Caco-2 (cell line): ENCODE results near the gene LAMB3. TPM values are rescaled to one million over a fixed set of nuclear protein-coding genes. Genes with fewer than 3 reads are reported as not detected.
"Not testable (repeated sequence)": the region's sequence is repeated elsewhere in the genome, so short reads cannot be mapped to it uniquely, and the experiment has no call there.

ENCODE experiments used
- Bru-seq: library from RNA; stranded (reverse); fragments of 400-500 nt; gene quantifications from one replicate; lab custom pipeline; 2021; lab: Mats Ljungman, UMichigan
- BruChase-seq, 2 experiments: library from RNA; stranded (reverse); fragments of 400-500 nt; gene quantifications; one replicate each; lab custom pipeline; 2021; lab: Mats Ljungman, UMichigan
- BruUV-seq: library from RNA; stranded (reverse); fragments of 400-500 nt; replicated peaks from 2 replicates; lab custom pipeline; 2021; lab: Mats Ljungman, UMichigan
- CTCF ChIA-PET: fragments of 300-600 bp; sonication (Branson Sonifier 250); formaldehyde crosslinking; loops from one replicate; lab custom pipeline; 2022; ENCODE audit warnings: antibody characterized with exemption; lab: Charles Lee
- POLR2A ChIA-PET: fragments of 300-600 bp; sonication (Branson Sonifier 250); formaldehyde crosslinking; loops from one replicate; lab custom pipeline; 2022; ENCODE audit warnings: antibody characterized with exemption; lab: Charles Lee
- DNase-seq, 2 experiments: peaks; one replicate each; pipeline versions ENCODE4 v3.0.0 to v3.0.0-alpha.2; 2020 to 2022
- H3K27me3 ChIP-seq: replicated peaks from 2 replicates; pipeline ENCODE4 v1.6.0; 2011; ENCODE audit warnings: low read length; ENCODE audit not compliant: control insufficient read depth, insufficient read depth
- H3K36me3 ChIP-seq: 2 replicates; pipeline ENCODE4 v1.5.1; 2011; ENCODE audit warnings: low read length; ENCODE audit not compliant: control insufficient read depth, insufficient read depth
- H3K4me1 ChIP-seq: fragments of 250-450 bp; sonication (Bioruptor Pico); 2 replicates; pipeline ENCODE4 v1.5.1; 2020; ENCODE audit warnings: mild to moderate bottlenecking
- H3K4me3 ChIP-seq: 2 replicates; pipeline ENCODE4 v1.5.1; 2011; ENCODE audit warnings: low read depth, mild to moderate bottlenecking, control low read depth, low read length
- H3K9me3 ChIP-seq: fragments of 250-450 bp; sonication (Bioruptor Pico); 2 replicates; pipeline ENCODE4 v1.5.1; 2020; ENCODE audit warnings: mild to moderate bottlenecking, moderate library complexity
- H3K27ac Mint-ChIP-seq: one replicate; pipeline ENCODE4 v1.8.0; 2022; ENCODE audit warnings: mixed read lengths; ENCODE audit not compliant: unreplicated experiment
- H3K27me3 Mint-ChIP-seq: one replicate; pipeline ENCODE4 v1.8.0; 2022; ENCODE audit warnings: mixed read lengths; ENCODE audit not compliant: insufficient read depth, unreplicated experiment
- H3K36me3 Mint-ChIP-seq: one replicate; pipeline ENCODE4 v1.8.0; 2022; ENCODE audit warnings: mild to moderate bottlenecking, mixed read lengths; ENCODE audit not compliant: insufficient read depth, unreplicated experiment
- H3K4me1 Mint-ChIP-seq: one replicate; pipeline ENCODE4 v1.8.0; 2022; ENCODE audit warnings: low read depth, mixed read lengths; ENCODE audit not compliant: unreplicated experiment
- H3K4me3 Mint-ChIP-seq: one replicate; pipeline ENCODE4 v1.8.0; 2022; ENCODE audit warnings: mild to moderate bottlenecking, moderate library complexity, mixed read lengths; ENCODE audit not compliant: unreplicated experiment
- H3K9me3 Mint-ChIP-seq: one replicate; pipeline ENCODE4 v1.8.0; 2022; ENCODE audit warnings: mixed read lengths; ENCODE audit not compliant: unreplicated experiment
- CTCF ChIP-seq, 2 experiments: fragments of 200-600 bp in 1 of 2; IDR thresholded peaks; 1 replicate in 1 of 2; 2 replicates in 1 of 2; pipeline versions ENCODE4 v1.5.1 to v1.8.0; 2011 to 2022; ENCODE audit warnings: antibody characterized with exemption in 1 of 2, control low read depth in 1 of 2, inconsistent platforms in 1 of 2, low read depth in 1 of 2, low read length in 1 of 2, mild to moderate bottlenecking in 1 of 2, moderate library complexity in 1 of 2; ENCODE audit not compliant: insufficient read depth in 1 of 2, severe bottlenecking in 1 of 2, unreplicated experiment in 1 of 2
- intact Hi-C: fragments of 100-400 bp; cut with micrococcal nuclease; formaldehyde crosslinking; loops from one replicate; pipeline ENCODE4 v1.10.0; 2022; ENCODE audit not compliant: unreplicated experiment
- long read RNA-seq: library from polyadenylated mRNA; stranded (forward); transcript quantifications from one replicate; pipeline ENCODE4 v2.0.0, GENCODE V29; 2022
- total RNA-seq: library from RNA; stranded (reverse); gene quantifications from 2 replicates; pipeline ENCODE4 v1.2.3, GENCODE V29; 2022

The LAMB3 gene
- total RNA-seq, result 112 and 125 TPM in 2 replicates
- Bru-seq, nascent RNA, result percentile 83 among the genes with signal in this experiment
- BruChase-seq, experiment 1, labeled RNA remaining after a 2-hour chase, result percentile 80 among the genes with signal in this experiment
- percentile 88 among the genes with signal in this experiment for BruChase-seq, experiment 2, labeled RNA remaining after a 6-hour chase
- long read RNA-seq, full-length matches to known transcripts, result 110 of 188 reads
- long read RNA-seq, partial matches to known transcripts, result 45 of 188 reads
- long read RNA-seq, other reads (novel, unspliced or antisense), result 33 of 188 reads

- peak within 1 kb of the TSS; percentile 88 for H3K27ac Mint-ChIP-seq
- peak within 1 kb of the TSS; percentile 57 for H3K4me3 ChIP-seq
- peak within 1 kb of the TSS; percentile 96 for H3K4me3 Mint-ChIP-seq
- H3K9me3 Mint-ChIP-seq, result no peaks in the 10 kb centered on the region
- H3K4me1 ChIP-seq, result peaks cover 70% of the 10 kb centered on the region
- H3K9me3 ChIP-seq, result no peaks in the 10 kb centered on the region
- peak; percentile 74 to 87 for DNase-seq
- H3K27me3 ChIP-seq, result no peaks in the 10 kb centered on the region
- CTCF ChIA-PET, result interaction anchor here (0.6 to 4.0 kb wide), 9 partner anchors 9 to 85 kb away, joined by 3 to 34 read pairs (median 5); partner anchors contain the start of gene G0S2
- POLR2A ChIA-PET, result interaction anchor here (0.5 to 3.2 kb wide), 6 partner anchors 9 to 721 kb away, joined by 3 to 47 read pairs (median 7); partner anchors contain the start of gene G0S2
- peaks cover 42% of the 10 kb centered on the region for H3K36me3 Mint-ChIP-seq
- no TSS peak for BruUV-seq
- no peaks in the 10 kb centered on the region for H3K27me3 Mint-ChIP-seq
- intact Hi-C loops, result loop anchor here (10.0 kb wide), 2 partner anchors 227 to 257 kb away; no protein-coding TSS in a partner anchor
- H3K36me3 ChIP-seq, result peaks cover 4% of the 10 kb centered on the region
- TF ChIP-seq CTCF (IDR thresholded peaks at IDR 0.05; ENCODE audit: insufficient read depth in 1 of 2, low read depth in 1 of 2, low read length in 1 of 2, severe bottlenecking in 1 of 2, unreplicated experiment in 1 of 2), result no peak
- H3K4me1 Mint-ChIP-seq, result peaks cover 51% of the 10 kb centered on the region
These were observed at the start of gene LAMB3 for GRCh38 chr1:209652121-209652735. Gene LAMB3 (minus strand): TSS chr1:209652425. CDS start chr1:209650944, 1,481 bp downstream.

- H3K4me3 Mint-ChIP-seq, H3K27me3 ChIP-seq, intact Hi-C loops, POLR2A ChIA-PET, H3K4me1 Mint-ChIP-seq, H3K9me3 Mint-ChIP-seq, BruUV-seq, H3K4me3 ChIP-seq, CTCF ChIA-PET, H3K9me3 ChIP-seq, H3K27ac Mint-ChIP-seq, H3K36me3 ChIP-seq, H3K4me1 ChIP-seq, H3K36me3 Mint-ChIP-seq, DNase-seq: not testable (repeated sequence)
- peaks cover 24% of the 10 kb centered on the region for H3K27me3 Mint-ChIP-seq
These were observed 48.5 kb upstream of the LAMB3 start for GRCh38 chr1:209700686-209701085.

GRCh38 chr1:209697126-209697525 lies 44.9 kb upstream of the LAMB3 start:
- CTCF ChIA-PET, result interaction anchor here (1.2 kb wide), 1 partner anchor 8 kb away, joined by 3 read pairs; no protein-coding TSS in a partner anchor
- Histone ChIP-seq H3K36me3 (no peaks in the 10 kb centered on the region), H3K9me3 (no peaks in the 10 kb centered on the region), H3K4me3 (no peak overlapping the region), H3K4me1 (no peaks in the 10 kb centered on the region), H3K27me3 (no peaks in the 10 kb centered on the region)
- peaks cover 25% of the 10 kb centered on the region for H3K27me3 Mint-ChIP-seq
- no peak overlapping the region for H3K4me3 Mint-ChIP-seq
- no peak for DNase-seq
- TF ChIP-seq CTCF (IDR thresholded peaks at IDR 0.05; ENCODE audit: insufficient read depth in 1 of 2, low read depth in 1 of 2, low read length in 1 of 2, severe bottlenecking in 1 of 2, unreplicated experiment in 1 of 2), result no peak
- no peaks in the 10 kb centered on the region for H3K36me3 Mint-ChIP-seq
- POLR2A ChIA-PET, result no interaction called here
- no peak overlapping the region for H3K27ac Mint-ChIP-seq
- peaks cover 10% of the 10 kb centered on the region for H3K4me1 Mint-ChIP-seq
- H3K9me3 Mint-ChIP-seq, result no peaks in the 10 kb centered on the region
- no TSS peak for BruUV-seq
- intact Hi-C loops, result no loop called here
